HG03139 (cell line): ENCODE results near the gene CEBPE.

ENCODE experiments used
- ATAC-seq: cut with Tn5 transposase; IDR thresholded peaks from one replicate; pipeline ENCODE4 v1.9.1; 2021; ENCODE audit not compliant: unreplicated experiment

CEBPE gene

GRCh38 chr14:23145794-23146350, 26.8 kb upstream of the CEBPE start:
- ATAC-seq: no peak

- no peak for ATAC-seq
Measured at GRCh38 chr14:23143911-23144310, 24.9 kb upstream of the CEBPE start.

- no peak for ATAC-seq
Measured at GRCh38 chr14:23142826-23143225, 23.8 kb upstream of the CEBPE start.

GRCh38 chr14:23141706-23142444, 22.8 kb upstream of the CEBPE start:
- no peak for ATAC-seq

- no peak for ATAC-seq
Measured at GRCh38 chr14:23140371-23140770, 21.3 kb upstream of the CEBPE start.

GRCh38 chr14:23139874-23140273, 20.8 kb upstream of the CEBPE start:
- no peak for ATAC-seq

GRCh38 chr14:23137813-23138535, 18.9 kb upstream of the CEBPE start:
- ATAC-seq: no peak

- no peak for ATAC-seq
Measured at GRCh38 chr14:23137192-23137812, 18.2 kb upstream of the CEBPE start.

GRCh38 chr14:23136566-23137133, 17.6 kb upstream of the CEBPE start:
- no peak for ATAC-seq

GRCh38 chr14:23132970-23133369, 13.9 kb upstream of the CEBPE start:
- no peak for ATAC-seq

GRCh38 chr14:23131482-23131881, 12.4 kb upstream of the CEBPE start:
- no peak for ATAC-seq

- no peak for ATAC-seq
Measured at GRCh38 chr14:23130871-23131270, 11.8 kb upstream of the CEBPE start.

GRCh38 chr14:23129759-23130316, 10.8 kb upstream of the CEBPE start:
- no peak for ATAC-seq

GRCh38 chr14:23128969-23129758, 10.1 kb upstream of the CEBPE start:
- no peak for ATAC-seq

- ATAC-seq: no peak
Measured at GRCh38 chr14:23127861-23128260, 8.8 kb upstream of the CEBPE start.

- ATAC-seq: no peak
Measured at GRCh38 chr14:23126548-23127278, 7.7 kb upstream of the CEBPE start.

GRCh38 chr14:23125933-23126524, 7.0 kb upstream of the CEBPE start:
- no peak for ATAC-seq

GRCh38 chr14:23125011-23125410, 6.0 kb upstream of the CEBPE start:
- no peak for ATAC-seq

- ATAC-seq: no peak
Measured at GRCh38 chr14:23124337-23124954, 5.4 kb upstream of the CEBPE start.
